ENCODE measurements around the gene MMADHC.

MMADHC gene

DNA sequence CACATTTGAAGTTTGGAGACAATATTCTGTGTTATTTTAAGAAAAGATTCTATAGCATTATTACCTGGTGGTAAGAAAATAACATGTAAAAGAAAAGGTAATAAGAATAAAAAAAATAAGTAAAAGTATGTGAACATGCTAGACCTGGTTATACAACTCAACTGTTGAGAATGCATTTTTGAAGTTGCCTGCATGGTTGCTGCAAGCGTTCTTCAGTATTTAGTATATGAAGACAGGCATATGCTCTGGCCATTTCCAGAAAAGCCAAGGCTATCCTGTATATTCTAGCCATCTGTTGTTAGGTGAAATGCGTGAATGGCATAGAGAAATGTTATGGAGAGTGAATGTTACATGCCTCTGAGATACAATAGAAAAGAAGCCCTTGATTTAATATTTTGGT lies 6.8 kb upstream of the MMADHC start:
- 67 to 100% methylated on average over 1 to 2 of the region's 2 CpGs for WGBS, 2 experiments (ENCODE audit: insufficient coverage in 2 of 2)
- Histone ChIP-seq H3K36me3 (ENCODE audit: control insufficient read depth, insufficient read depth, low read length) (no peaks in the 10 kb centered on the region), H3K4me3 (ENCODE audit: extremely low read depth, insufficient read depth, low read length, poor library complexity, severe bottlenecking) (no peak overlapping the region), H3K9me3 (ENCODE audit: control insufficient read depth, low read length) (no peaks in the 10 kb centered on the region), H3K4me1 (ENCODE audit: control insufficient read depth, insufficient read depth, low read length, poor library complexity, severe bottlenecking) (peaks cover 14% of the 10 kb centered on the region), H3K27ac (ENCODE audit: low read depth, low read length, severe bottlenecking) (peak overlapping the region; percentile 11)

DNA sequence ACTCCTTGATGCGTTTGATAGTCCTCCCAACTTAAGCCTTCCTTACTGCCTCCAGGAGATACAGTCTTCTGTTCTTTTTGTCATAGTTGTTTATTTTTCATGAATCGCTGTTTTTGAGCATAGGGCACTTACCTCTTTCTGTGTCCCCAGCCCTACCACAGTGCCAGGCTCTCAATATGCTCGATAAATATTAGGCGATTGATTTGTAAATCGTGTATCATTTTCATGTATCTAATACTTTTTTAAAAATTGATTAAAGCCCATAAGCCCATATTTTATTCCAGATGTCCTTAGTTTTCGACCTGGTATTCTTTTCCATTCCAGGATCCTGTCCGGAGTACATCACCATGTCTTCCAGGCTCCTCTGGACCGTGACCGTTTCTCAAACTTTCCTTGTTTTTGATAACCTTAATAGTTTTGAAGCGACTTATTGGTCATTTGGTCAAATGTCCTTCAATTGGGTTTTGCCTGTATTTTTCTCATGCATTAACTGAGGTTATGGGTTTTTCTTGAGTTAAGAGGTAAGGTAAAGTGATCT lies 444 bp upstream of the MMADHC start:
- Histone ChIP-seq H3K36me3 (ENCODE audit: control insufficient read depth, insufficient read depth, low read length) (peaks cover 15% of the 10 kb centered on the region), H3K4me1 (ENCODE audit: control insufficient read depth, insufficient read depth, low read length, poor library complexity, severe bottlenecking) (peaks cover 10% of the 10 kb centered on the region), H3K4me3 (ENCODE audit: extremely low read depth, insufficient read depth, low read length, poor library complexity, severe bottlenecking) (peak overlapping the region; percentile 79), H3K27ac (ENCODE audit: low read depth, low read length, severe bottlenecking) (peak overlapping the region; percentile 99), H3K9me3 (ENCODE audit: control insufficient read depth, low read length) (no peaks in the 10 kb centered on the region)
- 91 to 94% methylated on average over 4 of the region's 10 CpGs for WGBS, 2 experiments (ENCODE audit: insufficient coverage in 2 of 2)

DNA sequence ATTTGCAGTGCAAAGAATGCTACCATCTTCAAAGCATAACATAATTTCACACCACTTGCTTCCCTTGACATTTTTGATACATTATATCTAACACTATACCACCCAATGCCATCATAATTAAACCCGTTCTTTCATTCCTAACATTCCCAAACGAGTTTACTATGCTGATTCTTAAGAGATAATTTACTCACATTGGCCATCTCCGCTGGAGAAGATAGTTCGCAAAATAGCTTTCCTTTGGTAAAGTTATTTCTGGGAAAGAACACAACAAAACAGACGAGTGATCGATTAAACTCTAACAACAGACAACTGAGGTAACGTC lies 716 bp downstream of the MMADHC start:
- Histone ChIP-seq H3K27ac (ENCODE audit: low read depth, low read length, severe bottlenecking) (peak overlapping the region; percentile 99), H3K4me3 (ENCODE audit: extremely low read depth, insufficient read depth, low read length, poor library complexity, severe bottlenecking) (peak overlapping the region; percentile 79), H3K4me1 (ENCODE audit: control insufficient read depth, insufficient read depth, low read length, poor library complexity, severe bottlenecking) (peaks cover 10% of the 10 kb centered on the region), H3K36me3 (ENCODE audit: control insufficient read depth, insufficient read depth, low read length) (peaks cover 21% of the 10 kb centered on the region), H3K9me3 (ENCODE audit: control insufficient read depth, low read length) (no peaks in the 10 kb centered on the region)
- WGBS, 2 experiments (ENCODE audit: insufficient coverage in 2 of 2) = 0% methylated on average over 2 to 5 of the region's 7 CpGs

DNA sequence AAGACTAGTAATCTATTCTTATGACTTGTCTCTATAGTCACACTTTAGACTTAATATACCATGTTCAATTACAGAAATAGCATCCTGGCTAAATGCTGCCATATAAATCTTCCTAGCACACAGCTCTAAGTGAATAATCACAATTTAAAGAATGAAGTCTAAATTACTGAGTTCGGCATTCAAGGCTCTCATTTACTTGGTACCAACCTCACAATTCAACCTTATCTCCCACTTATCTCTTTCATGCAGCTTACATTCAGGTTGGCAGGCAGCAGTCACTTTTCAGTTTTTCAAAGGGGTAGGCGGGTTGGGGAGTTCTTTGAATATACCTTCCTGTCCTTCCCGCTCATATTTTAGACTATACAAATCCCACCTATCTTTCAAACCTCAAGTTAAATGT lies 1.5 kb downstream of the MMADHC start:
- Histone ChIP-seq H3K4me1 (ENCODE audit: control insufficient read depth, insufficient read depth, low read length, poor library complexity, severe bottlenecking) (peaks cover 10% of the 10 kb centered on the region), H3K9me3 (ENCODE audit: control insufficient read depth, low read length) (no peaks in the 10 kb centered on the region), H3K4me3 (ENCODE audit: extremely low read depth, insufficient read depth, low read length, poor library complexity, severe bottlenecking) (peak overlapping the region; percentile 79), H3K27ac (ENCODE audit: low read depth, low read length, severe bottlenecking) (no peak overlapping the region), H3K36me3 (ENCODE audit: control insufficient read depth, insufficient read depth, low read length) (peaks cover 27% of the 10 kb centered on the region)
- 37 to 55% methylated on average over 3 of the region's 3 CpGs for WGBS, 2 experiments (ENCODE audit: insufficient coverage in 2 of 2)

DNA sequence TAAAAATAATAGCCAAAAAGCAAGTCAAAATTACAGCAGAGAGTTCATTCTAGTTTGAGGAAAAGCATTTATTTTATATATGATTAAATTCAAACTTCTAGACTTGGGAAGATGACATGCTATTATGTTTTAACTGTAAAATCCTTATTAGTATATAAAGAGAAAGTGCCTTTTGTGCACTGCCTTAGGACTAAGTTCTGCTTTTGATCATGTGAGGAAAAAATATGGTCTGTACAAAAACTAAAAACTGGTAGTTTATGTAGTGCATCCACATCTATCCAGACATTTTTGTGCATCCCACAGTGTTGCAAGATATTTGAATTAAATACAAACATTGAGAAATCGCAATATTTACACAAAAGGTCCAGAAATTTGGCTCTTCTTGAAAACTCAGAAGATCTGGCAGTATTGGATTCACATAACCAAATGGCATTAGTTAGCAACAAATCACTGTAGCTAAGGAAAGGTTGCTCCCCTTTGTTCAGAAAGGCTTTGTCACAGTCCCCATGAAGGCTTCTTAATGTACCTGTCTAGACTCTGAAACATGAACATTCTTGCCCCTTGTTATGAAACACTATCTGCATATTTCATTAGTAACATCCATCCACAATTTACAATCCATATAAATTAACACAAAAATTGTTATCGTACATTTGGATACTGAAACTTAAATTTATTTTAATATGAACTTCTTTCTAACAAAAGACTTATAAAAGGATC lies 2.2 kb downstream of the MMADHC start:
- 83% methylated on average over 1 of the region's 2 CpGs; no CpG with 5 or more reads in 1 of the 2 experiments for WGBS, 2 experiments (ENCODE audit: insufficient coverage in 2 of 2)
- peak overlapping the region; percentile 79 for H3K4me3 ChIP-seq (ENCODE audit: extremely low read depth, insufficient read depth, low read length, poor library complexity, severe bottlenecking)
- peaks cover 15% of the 10 kb centered on the region for H3K4me1 ChIP-seq (ENCODE audit: control insufficient read depth, insufficient read depth, low read length, poor library complexity, severe bottlenecking)
- H3K9me3 ChIP-seq (ENCODE audit: control insufficient read depth, low read length) = no peaks in the 10 kb centered on the region
- peaks cover 34% of the 10 kb centered on the region for H3K36me3 ChIP-seq (ENCODE audit: control insufficient read depth, insufficient read depth, low read length)
- H3K27ac ChIP-seq (ENCODE audit: low read depth, low read length, severe bottlenecking) = no peak overlapping the region

DNA sequence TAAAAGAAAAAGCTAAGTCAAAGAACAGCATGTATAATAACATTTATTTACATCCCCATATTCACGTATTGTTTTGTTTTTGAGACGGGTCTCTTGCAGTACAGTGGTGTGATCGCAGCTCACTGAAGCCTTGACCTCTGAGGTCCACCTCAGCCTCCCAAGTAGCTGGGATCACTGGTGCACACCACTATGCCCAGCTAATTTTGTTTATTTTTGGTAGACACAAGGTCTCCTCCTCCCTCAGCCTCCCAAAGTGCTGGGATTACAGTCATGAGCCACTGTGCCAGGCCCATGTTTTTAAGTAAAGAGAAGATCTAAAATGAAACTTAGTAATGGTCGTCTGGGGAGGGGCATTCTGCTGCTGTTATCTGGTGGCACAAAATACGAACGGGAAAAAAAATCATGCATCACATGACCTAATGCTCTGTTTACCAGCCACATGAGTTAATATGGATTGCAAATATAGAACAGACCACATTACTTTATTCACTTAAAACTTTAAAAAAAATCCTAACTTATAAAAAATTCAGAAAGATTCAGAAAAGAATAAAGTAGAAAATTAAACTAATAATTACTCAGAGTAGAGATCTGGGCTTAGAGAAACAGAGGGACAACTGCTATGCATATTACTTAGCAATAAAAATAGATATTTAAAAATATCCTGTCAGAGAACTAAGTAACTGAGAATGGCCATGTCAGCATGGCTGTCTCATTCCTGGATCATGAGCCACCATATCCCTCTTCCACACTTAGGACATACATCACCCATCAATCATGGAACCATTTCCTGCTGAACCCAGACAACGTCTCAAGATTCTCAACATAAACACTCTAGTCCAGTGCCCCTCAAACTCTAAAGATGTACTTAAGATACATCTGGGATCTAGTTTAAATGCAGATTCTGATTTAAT lies 7.3 kb downstream of the MMADHC start:
- Histone ChIP-seq H3K9me3 (ENCODE audit: control insufficient read depth, low read length) (no peaks in the 10 kb centered on the region), H3K4me1 (ENCODE audit: control insufficient read depth, insufficient read depth, low read length, poor library complexity, severe bottlenecking) (peaks cover 12% of the 10 kb centered on the region), H3K36me3 (ENCODE audit: control insufficient read depth, insufficient read depth, low read length) (peaks cover 64% of the 10 kb centered on the region), H3K4me3 (ENCODE audit: extremely low read depth, insufficient read depth, low read length, poor library complexity, severe bottlenecking) (no peak overlapping the region), H3K27ac (ENCODE audit: low read depth, low read length, severe bottlenecking) (no peak overlapping the region)
- WGBS, 2 experiments (ENCODE audit: insufficient coverage in 2 of 2) = 88 to 100% methylated on average over 3 of the region's 7 CpGs

DNA sequence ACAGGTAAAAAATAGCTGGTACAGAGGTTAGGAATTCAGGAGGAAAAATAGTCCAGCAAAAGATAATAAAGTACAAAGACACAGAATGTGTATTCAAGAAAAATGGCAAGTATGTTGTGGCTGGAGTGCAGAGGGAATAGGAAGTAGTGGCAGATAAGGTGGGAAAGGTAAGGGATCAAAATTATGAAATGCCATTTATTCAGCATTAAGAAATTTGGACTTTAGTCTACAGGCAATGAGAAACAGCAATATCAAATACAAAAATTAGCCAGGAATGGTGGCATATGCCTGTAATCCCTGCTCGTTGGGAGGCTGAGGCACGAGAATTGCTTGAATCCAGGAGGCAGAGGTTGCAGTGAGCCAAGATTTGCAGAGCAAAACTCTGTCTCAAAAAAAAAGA lies 10.3 kb downstream of the MMADHC start:
- H3K9me3 ChIP-seq (ENCODE audit: control insufficient read depth, low read length) = no peaks in the 10 kb centered on the region
- H3K4me1 ChIP-seq (ENCODE audit: control insufficient read depth, insufficient read depth, low read length, poor library complexity, severe bottlenecking) = peaks cover 5% of the 10 kb centered on the region
- no peak overlapping the region for H3K4me3 ChIP-seq (ENCODE audit: extremely low read depth, insufficient read depth, low read length, poor library complexity, severe bottlenecking)
- 100% methylated on average over 2 of the region's 2 CpGs; no CpG with 5 or more reads in 1 of the 2 experiments for WGBS, 2 experiments (ENCODE audit: insufficient coverage in 2 of 2)
- peaks cover 66% of the 10 kb centered on the region for H3K36me3 ChIP-seq (ENCODE audit: control insufficient read depth, insufficient read depth, low read length)
- no peak overlapping the region for H3K27ac ChIP-seq (ENCODE audit: low read depth, low read length, severe bottlenecking)

DNA sequence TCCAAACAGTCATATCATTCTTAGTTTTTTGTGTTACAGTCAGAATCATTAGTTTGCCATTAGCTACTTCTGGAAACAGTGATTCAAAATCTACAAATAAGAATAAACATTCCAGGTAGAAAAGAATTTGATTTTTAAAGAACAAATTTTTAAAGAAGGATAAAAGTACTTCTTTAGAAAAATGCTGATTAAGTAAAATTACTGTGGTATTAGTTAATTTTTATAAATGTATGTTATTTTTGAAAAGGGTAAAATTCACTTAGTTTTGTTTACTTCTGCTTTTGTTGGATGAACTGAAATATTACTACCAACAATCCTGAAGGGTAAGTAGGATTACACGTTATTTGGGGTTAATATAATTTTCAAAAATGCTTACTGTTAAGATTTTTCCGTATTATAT lies 11.8 kb downstream of the MMADHC start:
- Histone ChIP-seq H3K4me3 (ENCODE audit: extremely low read depth, insufficient read depth, low read length, poor library complexity, severe bottlenecking) (no peak overlapping the region), H3K27ac (ENCODE audit: low read depth, low read length, severe bottlenecking) (no peak overlapping the region), H3K4me1 (ENCODE audit: control insufficient read depth, insufficient read depth, low read length, poor library complexity, severe bottlenecking) (peaks cover 4% of the 10 kb centered on the region), H3K9me3 (ENCODE audit: control insufficient read depth, low read length) (no peaks in the 10 kb centered on the region), H3K36me3 (ENCODE audit: control insufficient read depth, insufficient read depth, low read length) (peaks cover 64% of the 10 kb centered on the region)
- WGBS, 2 experiments (ENCODE audit: insufficient coverage in 2 of 2) = no CpG with 5 or more reads among the region's 2 CpGs

DNA sequence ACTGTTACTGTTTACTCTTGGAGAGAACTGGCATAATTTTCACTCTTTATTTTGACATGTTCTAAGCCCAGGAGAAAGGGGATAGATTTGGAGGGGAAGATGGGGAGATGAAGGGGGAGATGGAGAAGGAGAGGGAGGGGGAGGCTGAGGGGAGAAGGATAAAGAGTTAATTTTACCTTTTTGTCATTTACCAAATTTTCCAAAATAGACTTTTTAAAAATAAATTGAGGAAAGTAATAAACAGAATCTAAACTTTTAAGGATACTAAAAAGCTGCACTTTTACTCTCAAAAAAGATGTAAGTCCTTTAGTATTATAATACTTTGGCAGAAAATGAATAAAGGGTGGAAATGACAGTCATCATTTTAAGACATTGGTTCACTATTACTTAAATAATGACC lies 12.3 kb downstream of the MMADHC start:
- no peaks in the 10 kb centered on the region for H3K4me1 ChIP-seq (ENCODE audit: control insufficient read depth, insufficient read depth, low read length, poor library complexity, severe bottlenecking)
- no peaks in the 10 kb centered on the region for H3K9me3 ChIP-seq (ENCODE audit: control insufficient read depth, low read length)
- H3K4me3 ChIP-seq (ENCODE audit: extremely low read depth, insufficient read depth, low read length, poor library complexity, severe bottlenecking) = no peak overlapping the region
- no peak overlapping the region for H3K27ac ChIP-seq (ENCODE audit: low read depth, low read length, severe bottlenecking)
- H3K36me3 ChIP-seq (ENCODE audit: control insufficient read depth, insufficient read depth, low read length) = peaks cover 60% of the 10 kb centered on the region

DNA sequence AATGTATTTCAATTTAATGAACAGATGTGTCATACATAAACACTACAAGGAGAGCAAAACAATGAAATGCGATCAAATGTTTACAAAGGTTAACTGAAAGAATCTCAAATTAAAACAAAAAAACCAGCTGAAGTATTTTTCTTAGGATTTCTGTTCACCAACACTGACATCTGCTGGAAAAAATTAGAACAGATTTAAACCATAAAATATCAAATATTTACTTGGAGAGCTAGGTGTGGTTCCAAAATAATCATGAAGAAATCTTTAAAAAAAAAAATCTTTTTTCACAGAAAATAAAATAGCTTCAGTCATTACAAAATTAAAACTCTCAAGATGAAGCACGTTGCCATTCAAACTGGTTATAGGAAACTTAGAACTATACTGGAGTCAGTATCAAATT lies 13.8 kb downstream of the MMADHC start:
- WGBS, 2 experiments (ENCODE audit: insufficient coverage in 2 of 2) = 100% methylated on average over 1 of the region's 2 CpGs; no CpG with 5 or more reads in 1 of the 2 experiments
- H3K36me3 ChIP-seq (ENCODE audit: control insufficient read depth, insufficient read depth, low read length) = peaks cover 59% of the 10 kb centered on the region

More for the DNA sequence above, 13.8 kb downstream of the MMADHC start:
- no peak overlapping the region for H3K4me3 ChIP-seq (ENCODE audit: extremely low read depth, insufficient read depth, low read length, poor library complexity, severe bottlenecking)
- H3K9me3 ChIP-seq (ENCODE audit: control insufficient read depth, low read length) = no peaks in the 10 kb centered on the region
- H3K27ac ChIP-seq (ENCODE audit: low read depth, low read length, severe bottlenecking) = no peak overlapping the region
- no peaks in the 10 kb centered on the region for H3K4me1 ChIP-seq (ENCODE audit: control insufficient read depth, insufficient read depth, low read length, poor library complexity, severe bottlenecking)

Data from mesodermal cell (in vitro differentiated cells).